SK-N-SH treated with all-trans-retinoic acid at 6 μM for 48 hours (cell line): ENCODE data around the gene LUC7L2.

Experiments used
- ARNTL ChIP-seq: fragments of 450-650 bp; formaldehyde crosslinking; IDR thresholded peaks from 2 replicates; pipeline ENCODE4 v1.5.0; 2020; ENCODE audit warnings: low read depth, mild to moderate bottlenecking, moderate library complexity, borderline replicate concordance
- ESRRG ChIP-seq: fragments of 250-450 bp; sonication (Bioruptor Pico); IDR thresholded peaks from 2 replicates; pipeline ENCODE4 v1.6.1; 2021; ENCODE audit warnings: mild to moderate bottlenecking
- GLIS3 ChIP-seq: fragments of 250-450 bp; sonication (Bioruptor Pico); IDR thresholded peaks from 2 replicates; pipeline ENCODE4 v1.5.0; 2020; ENCODE audit warnings: mild to moderate bottlenecking, moderate library complexity
- PPARA ChIP-seq: fragments of 250-450 bp; sonication (Bioruptor Pico); IDR thresholded peaks from 2 replicates; pipeline ENCODE4 v1.5.0; 2020; ENCODE audit warnings: mild to moderate bottlenecking, borderline replicate concordance
- RARB ChIP-seq: fragments of 250-450 bp; sonication (Bioruptor Pico); IDR thresholded peaks from 2 replicates; pipeline ENCODE4 v1.8.0; 2021; ENCODE audit warnings: mild to moderate bottlenecking, moderate library complexity
- SNAI2 ChIP-seq: fragments of 250-450 bp; sonication (Bioruptor Pico); IDR thresholded peaks from 2 replicates; pipeline ENCODE4 v1.5.0; 2020; ENCODE audit warnings: mild to moderate bottlenecking, moderate library complexity
- ZC3H10 ChIP-seq: fragments of 250-450 bp; sonication (Bioruptor Pico); IDR thresholded peaks from 2 replicates; pipeline ENCODE4 v1.5.1; 2021; ENCODE audit warnings: mild to moderate bottlenecking, moderate library complexity
- ZNF565 ChIP-seq: fragments of 450-650 bp; formaldehyde crosslinking; conservative IDR thresholded peaks from 2 replicates; pipeline ENCODE4 v1.5.0; 2020; ENCODE audit warnings: low read depth, mild to moderate bottlenecking, moderate library complexity
- TF ChIP-seq, protein P1 (sequence below): fragments of 250-450 bp; sonication (Bioruptor Pico); IDR thresholded peaks from 2 replicates; pipeline ENCODE4 v1.5.1; 2021; ENCODE audit warnings: mild to moderate bottlenecking, moderate library complexity
- TF ChIP-seq, protein P2 (sequence below): fragments of 250-450 bp; sonication (Bioruptor Pico); IDR thresholded peaks from 2 replicates; pipeline ENCODE4 v1.8.0; 2020; ENCODE audit warnings: mild to moderate bottlenecking, moderate library complexity, borderline replicate concordance
- TF ChIP-seq, protein P3 (sequence below): fragments of 250-450 bp; sonication (Bioruptor Pico); IDR thresholded peaks from 2 replicates; pipeline ENCODE4 v1.5.0; 2020; ENCODE audit warnings: mild to moderate bottlenecking, moderate library complexity

GRCh38 chr7:139361523-139361922, 1.8 kb downstream of the LUC7L2 start:
- no peak for TF ChIP-seq ZC3H10 (CRISPR knock-in tag)
- no peak for TF ChIP-seq PPARA
- TF ChIP-seq, protein P1, sequence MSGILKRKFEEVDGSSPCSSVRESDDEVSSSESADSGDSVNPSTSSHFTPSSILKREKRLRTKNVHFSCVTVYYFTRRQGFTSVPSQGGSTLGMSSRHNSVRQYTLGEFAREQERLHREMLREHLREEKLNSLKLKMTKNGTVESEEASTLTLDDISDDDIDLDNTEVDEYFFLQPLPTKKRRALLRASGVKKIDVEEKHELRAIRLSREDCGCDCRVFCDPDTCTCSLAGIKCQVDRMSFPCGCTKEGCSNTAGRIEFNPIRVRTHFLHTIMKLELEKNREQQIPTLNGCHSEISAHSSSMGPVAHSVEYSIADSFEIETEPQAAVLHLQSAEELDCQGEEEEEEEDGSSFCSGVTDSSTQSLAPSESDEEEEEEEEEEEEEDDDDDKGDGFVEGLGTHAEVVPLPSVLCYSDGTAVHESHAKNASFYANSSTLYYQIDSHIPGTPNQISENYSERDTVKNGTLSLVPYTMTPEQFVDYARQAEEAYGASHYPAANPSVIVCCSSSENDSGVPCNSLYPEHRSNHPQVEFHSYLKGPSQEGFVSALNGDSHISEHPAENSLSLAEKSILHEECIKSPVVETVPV (CRISPR knock-in tag), result no peak
- TF ChIP-seq ESRRG (CRISPR knock-in tag), result no peak
- TF ChIP-seq, protein P2, sequence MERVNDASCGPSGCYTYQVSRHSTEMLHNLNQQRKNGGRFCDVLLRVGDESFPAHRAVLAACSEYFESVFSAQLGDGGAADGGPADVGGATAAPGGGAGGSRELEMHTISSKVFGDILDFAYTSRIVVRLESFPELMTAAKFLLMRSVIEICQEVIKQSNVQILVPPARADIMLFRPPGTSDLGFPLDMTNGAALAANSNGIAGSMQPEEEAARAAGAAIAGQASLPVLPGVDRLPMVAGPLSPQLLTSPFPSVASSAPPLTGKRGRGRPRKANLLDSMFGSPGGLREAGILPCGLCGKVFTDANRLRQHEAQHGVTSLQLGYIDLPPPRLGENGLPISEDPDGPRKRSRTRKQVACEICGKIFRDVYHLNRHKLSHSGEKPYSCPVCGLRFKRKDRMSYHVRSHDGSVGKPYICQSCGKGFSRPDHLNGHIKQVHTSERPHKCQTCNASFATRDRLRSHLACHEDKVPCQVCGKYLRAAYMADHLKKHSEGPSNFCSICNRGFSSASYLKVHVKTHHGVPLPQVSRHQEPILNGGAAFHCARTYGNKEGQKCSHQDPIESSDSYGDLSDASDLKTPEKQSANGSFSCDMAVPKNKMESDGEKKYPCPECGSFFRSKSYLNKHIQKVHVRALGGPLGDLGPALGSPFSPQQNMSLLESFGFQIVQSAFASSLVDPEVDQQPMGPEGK (CRISPR knock-in tag), result no peak
- TF ChIP-seq ARNTL (CRISPR knock-in tag), result no peak
- TF ChIP-seq SNAI2 (CRISPR knock-in tag), result no peak
- TF ChIP-seq RARB (CRISPR knock-in tag), result no peak
- TF ChIP-seq ZNF565 (CRISPR knock-in tag), result no peak
- TF ChIP-seq, protein P3, sequence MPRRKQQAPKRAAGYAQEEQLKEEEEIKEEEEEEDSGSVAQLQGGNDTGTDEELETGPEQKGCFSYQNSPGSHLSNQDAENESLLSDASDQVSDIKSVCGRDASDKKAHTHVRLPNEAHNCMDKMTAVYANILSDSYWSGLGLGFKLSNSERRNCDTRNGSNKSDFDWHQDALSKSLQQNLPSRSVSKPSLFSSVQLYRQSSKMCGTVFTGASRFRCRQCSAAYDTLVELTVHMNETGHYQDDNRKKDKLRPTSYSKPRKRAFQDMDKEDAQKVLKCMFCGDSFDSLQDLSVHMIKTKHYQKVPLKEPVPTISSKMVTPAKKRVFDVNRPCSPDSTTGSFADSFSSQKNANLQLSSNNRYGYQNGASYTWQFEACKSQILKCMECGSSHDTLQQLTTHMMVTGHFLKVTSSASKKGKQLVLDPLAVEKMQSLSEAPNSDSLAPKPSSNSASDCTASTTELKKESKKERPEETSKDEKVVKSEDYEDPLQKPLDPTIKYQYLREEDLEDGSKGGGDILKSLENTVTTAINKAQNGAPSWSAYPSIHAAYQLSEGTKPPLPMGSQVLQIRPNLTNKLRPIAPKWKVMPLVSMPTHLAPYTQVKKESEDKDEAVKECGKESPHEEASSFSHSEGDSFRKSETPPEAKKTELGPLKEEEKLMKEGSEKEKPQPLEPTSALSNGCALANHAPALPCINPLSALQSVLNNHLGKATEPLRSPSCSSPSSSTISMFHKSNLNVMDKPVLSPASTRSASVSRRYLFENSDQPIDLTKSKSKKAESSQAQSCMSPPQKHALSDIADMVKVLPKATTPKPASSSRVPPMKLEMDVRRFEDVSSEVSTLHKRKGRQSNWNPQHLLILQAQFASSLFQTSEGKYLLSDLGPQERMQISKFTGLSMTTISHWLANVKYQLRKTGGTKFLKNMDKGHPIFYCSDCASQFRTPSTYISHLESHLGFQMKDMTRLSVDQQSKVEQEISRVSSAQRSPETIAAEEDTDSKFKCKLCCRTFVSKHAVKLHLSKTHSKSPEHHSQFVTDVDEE (CRISPR knock-in tag), result no peak
- TF ChIP-seq GLIS3 (CRISPR knock-in tag), result no peak
